K562 (cell line): ENCODE measurements around the gene RPL22. TPM values are rescaled to one million over a fixed set of nuclear protein-coding genes. Genes with fewer than 3 reads are reported as not detected.

Experiments used
- AFF1 ChIP-seq, 2 experiments: fragments of 450-650 bp; IDR thresholded peaks; 2 replicates each; pipeline ENCODE4 v1.6.1; 2018; ENCODE audit warnings: mild to moderate bottlenecking in 2 of 2, low read depth in 1 of 2; ENCODE audit not compliant: partially characterized antibody in 2 of 2
- CHD7 ChIP-seq: fragments of 200-600 bp; sonication (generic); IDR thresholded peaks from one replicate; pipeline ENCODE4 v1.6.1; 2012; ENCODE audit warnings: mild to moderate bottlenecking, low read depth, low read length, inconsistent platforms
- MAX ChIP-seq: sonication (generic); formaldehyde crosslinking; IDR thresholded peaks from 2 replicates; pipeline ENCODE4 v1.9.0; 2022; ENCODE audit warnings: mild to moderate bottlenecking, missing genetic modification reagents
- RBM15 ChIP-seq: fragments of 200-400 bp; formaldehyde crosslinking; IDR thresholded peaks from 2 replicates; pipeline ENCODE4 v1.6.1; 2018; ENCODE audit warnings: mild to moderate bottlenecking, low read length, moderate library complexity; ENCODE audit not compliant: insufficient read depth
- ZBTB9 ChIP-seq: fragments of 450-650 bp; formaldehyde crosslinking; IDR thresholded peaks from 2 replicates; pipeline ENCODE4 v1.4.0; 2020; ENCODE audit warnings: mild to moderate bottlenecking, moderate library complexity
- polyA plus RNA-seq, 8 experiments: library from polyadenylated mRNA; depleted of rRNA in 4 of 8; stranded (reverse) in 5 of 8; unstranded in 3 of 8; fragments of >200 nt; fragmentation: Nextera tagmentation in 2 of 8; fragmentation: Illumina TruSeq in 1 of 8; extraction: Ambion mirVana in 2 of 8; extraction: Trizol in 1 of 8; gene quantifications; 2 replicates each; pipeline versions ENCODE4 v1.2.1 to v1.2.3, GENCODE V29; 2011 to 2014; ENCODE audit warnings: inconsistent platforms in 1 of 8, missing spikeins in 1 of 8
- total RNA-seq, 7 experiments: library from RNA; depleted of rRNA in 6 of 7; stranded (reverse); fragments of >200 nt in 6 of 7; fragmentation: Illumina TruSeq in 2 of 7; extraction: Trizol in 2 of 7; gene quantifications; 2 replicates each; pipeline versions ENCODE4 v1.2.1 to v1.2.3, GENCODE V29; 2011 to 2021; ENCODE audit warnings: low replicate concordance in 1 of 7

Gene RPL22
- total and polyA plus RNA-seq, 9 of the 15 experiments (the other 6 are each of a cell fraction or from before 2014, with no cell fraction given) = 467 to 1,165 (median 607) TPM

DNA sequence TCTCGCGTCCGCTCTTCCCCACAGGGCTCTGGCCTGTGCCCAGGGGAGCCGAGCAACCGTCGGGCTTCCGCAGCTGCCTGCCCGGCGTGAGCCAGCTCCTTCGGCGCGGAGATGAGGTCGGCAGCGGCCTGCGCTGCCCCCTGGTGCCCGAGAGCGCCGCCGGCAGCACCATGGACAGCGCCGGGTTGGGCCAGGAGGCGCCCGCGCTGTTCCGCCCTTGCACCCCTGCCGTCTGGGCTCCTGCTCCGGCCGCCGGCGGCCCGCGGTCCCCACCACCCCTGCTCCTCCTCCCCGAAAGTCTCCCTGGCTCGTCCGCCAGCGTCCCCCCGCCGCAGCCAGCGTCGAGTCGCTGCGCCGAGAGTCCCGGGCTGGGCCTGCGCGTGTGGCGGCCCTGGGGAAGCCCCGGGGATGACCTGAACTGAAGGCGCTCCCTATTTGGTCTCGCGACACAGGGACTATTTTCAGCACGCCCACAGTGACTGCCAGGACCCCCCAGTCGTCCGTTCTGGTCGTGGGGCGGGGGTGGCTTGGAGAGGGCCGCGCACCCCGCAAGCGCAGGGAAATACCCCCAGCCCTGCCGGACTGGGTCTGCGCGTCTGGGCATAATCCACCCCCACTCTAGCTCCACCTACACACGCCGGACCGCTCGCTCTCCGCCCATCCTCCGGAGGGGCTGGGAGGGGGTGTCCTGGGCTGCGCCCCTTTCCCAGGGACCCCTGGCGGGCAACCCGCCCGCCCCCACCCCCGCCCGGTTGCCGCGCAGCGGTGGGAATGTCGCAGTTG is 45.9 kb upstream of the RPL22 start (continued):
- TF ChIP-seq ZBTB9 = peak; percentile 89; the same call in 1 of the 2 replicates
- TF ChIP-seq CHD7 = peak; percentile 55
- peak in 1 of 2 experiments; percentile 85 for TF ChIP-seq AFF1 (IDR thresholded peaks at IDR 0.05; ENCODE audit: low read depth in 1 of 2, partially characterized antibody in 2 of 2)
- 0 out of 2 replicates have a peak, but pooled peaks have one; percentile 29 for TF ChIP-seq RBM15
- TF ChIP-seq MAX = peak; percentile 85
